AG04449 (cell line): ENCODE data around the gene IPO4.

Experiments used
- CTCF ChIA-PET: fragments of 350-600 bp; formaldehyde crosslinking; extraction: SDS; loops from one replicate; lab custom pipeline; 2021; ENCODE audit warnings: antibody characterized with exemption; lab: Yijun Ruan, JAX
- POLR2A ChIA-PET: fragments of 400-600, 350-600 bp; formaldehyde crosslinking; extraction: SDS; loops from one replicate; lab custom pipeline; 2020; ENCODE audit warnings: antibody characterized with exemption, inconsistent platforms; lab: Yijun Ruan, JAX
- DNase-seq: peaks from one replicate; pipeline ENCODE4 v3.0.0-alpha.2; 2010; ENCODE audit warnings: low read depth, low spot score
- H3K4me3 ChIP-seq: 2 replicates; pipeline ENCODE4 v1.5.1; 2011; ENCODE audit warnings: low read depth, mild to moderate bottlenecking, control low read depth, low read length
- TF ChIP-seq, protein P1 (sequence below): IDR thresholded peaks from one replicate; pipeline ENCODE4 v1.5.1; 2011; ENCODE audit warnings: mild to moderate bottlenecking, moderate library complexity, low read length, control low read depth, inconsistent platforms; ENCODE audit not compliant: insufficient read depth; ENCODE audit errors: missing control alignments

Gene IPO4

DNA sequence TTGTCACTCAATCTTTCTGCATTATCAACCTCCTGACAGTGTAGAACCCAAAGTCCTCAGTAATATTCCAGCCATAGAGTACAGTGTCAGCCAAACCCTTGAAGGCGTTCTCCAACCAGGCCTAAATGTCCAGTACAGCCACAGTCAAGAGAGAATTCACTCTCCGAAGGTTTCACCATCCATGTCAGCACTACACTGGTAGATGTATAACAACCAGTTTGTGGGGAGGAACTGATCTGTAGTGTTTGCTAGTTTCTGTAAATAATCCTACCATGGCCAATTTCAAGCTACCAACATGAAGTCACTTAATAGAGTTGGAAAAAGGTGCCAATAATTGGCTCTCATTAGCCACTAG lies 27.7 kb upstream of the IPO4 start:
- ChIA-PET POLR2A (interaction anchor here (0.7 to 1.4 kb wide), 5 partner anchors 10 to 159 kb away, joined by 3 to 5 read pairs (median 3); partner anchors contain the start of genes PCK2 and TINF2), CTCF (interaction anchor here (0.8 to 5.3 kb wide), 16 partner anchors 8 to 117 kb away, joined by 3 to 89 read pairs (median 5); partner anchors contain the start of genes CIDEB, DHRS1, GMPR2 and LTB4R2)
- peak overlapping the region; percentile 90 for H3K4me3 ChIP-seq
- TF ChIP-seq, protein P1, sequence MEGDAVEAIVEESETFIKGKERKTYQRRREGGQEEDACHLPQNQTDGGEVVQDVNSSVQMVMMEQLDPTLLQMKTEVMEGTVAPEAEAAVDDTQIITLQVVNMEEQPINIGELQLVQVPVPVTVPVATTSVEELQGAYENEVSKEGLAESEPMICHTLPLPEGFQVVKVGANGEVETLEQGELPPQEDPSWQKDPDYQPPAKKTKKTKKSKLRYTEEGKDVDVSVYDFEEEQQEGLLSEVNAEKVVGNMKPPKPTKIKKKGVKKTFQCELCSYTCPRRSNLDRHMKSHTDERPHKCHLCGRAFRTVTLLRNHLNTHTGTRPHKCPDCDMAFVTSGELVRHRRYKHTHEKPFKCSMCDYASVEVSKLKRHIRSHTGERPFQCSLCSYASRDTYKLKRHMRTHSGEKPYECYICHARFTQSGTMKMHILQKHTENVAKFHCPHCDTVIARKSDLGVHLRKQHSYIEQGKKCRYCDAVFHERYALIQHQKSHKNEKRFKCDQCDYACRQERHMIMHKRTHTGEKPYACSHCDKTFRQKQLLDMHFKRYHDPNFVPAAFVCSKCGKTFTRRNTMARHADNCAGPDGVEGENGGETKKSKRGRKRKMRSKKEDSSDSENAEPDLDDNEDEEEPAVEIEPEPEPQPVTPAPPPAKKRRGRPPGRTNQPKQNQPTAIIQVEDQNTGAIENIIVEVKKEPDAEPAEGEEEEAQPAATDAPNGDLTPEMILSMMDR, result no peak
- DNase-seq, result no peak

DNA sequence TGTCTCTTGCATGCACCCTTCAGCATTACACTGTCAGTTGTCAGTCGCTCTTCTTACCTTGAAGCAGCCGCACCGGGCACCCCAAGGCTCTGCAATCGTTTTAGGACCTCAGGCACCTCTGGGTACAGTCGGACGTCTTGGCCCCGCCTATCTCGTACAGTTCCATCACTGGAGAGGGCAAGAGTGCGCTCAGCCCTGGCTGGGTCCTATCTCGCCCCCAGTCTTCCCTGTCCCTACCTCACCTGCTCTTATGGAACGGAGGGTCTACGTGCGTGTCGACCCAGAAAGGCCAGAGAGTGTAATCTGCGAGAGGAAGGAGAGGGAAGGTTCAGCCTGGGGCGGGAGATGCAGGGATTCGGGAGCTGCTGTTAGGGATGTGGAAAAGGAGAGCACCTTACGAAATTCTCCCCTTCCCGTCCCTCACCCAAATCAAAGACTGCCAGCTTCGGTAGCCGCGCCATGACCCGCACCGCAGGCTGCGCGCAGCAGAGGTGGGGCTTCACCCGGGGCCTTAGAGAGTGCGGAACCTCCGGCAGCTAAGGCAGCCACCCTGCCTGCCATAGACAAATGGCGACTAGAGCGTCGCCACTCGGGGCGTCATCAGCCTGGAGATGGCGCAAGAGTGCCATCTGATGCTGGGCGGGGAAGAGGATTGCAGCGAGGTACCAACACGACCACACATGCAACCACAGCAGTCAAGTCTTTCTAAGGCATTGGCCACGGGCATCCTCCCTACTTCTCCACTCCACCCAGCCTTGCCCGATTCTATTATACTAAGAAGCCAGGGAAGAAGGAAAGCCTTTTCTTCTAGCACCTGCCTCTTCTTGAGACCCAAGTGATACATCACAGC lies 27.1 kb upstream of the IPO4 start, which contains the start of gene MDP1:
Gene MDP1 (minus strand): TSS at position 572 of the 850 bp plus-strand sequence. CDS start 111 bp downstream, at position 461.
- TF ChIP-seq, protein P1, result peak; percentile 70
- ChIA-PET POLR2A (interaction anchor here (0.7 to 1.4 kb wide), 5 partner anchors 9 to 158 kb away, joined by 3 to 5 read pairs (median 3); partner anchors contain the start of genes PCK2 and TINF2), CTCF (interaction anchor here (0.7 to 5.3 kb wide), 16 partner anchors 9 to 220 kb away, joined by 3 to 89 read pairs (median 5); partner anchors contain the start of genes CIDEB, DHRS1, GMPR2 and LTB4R2)
- DNase-seq, result peak; percentile 33
- peak within 1 kb of the TSS; percentile 90 for H3K4me3 ChIP-seq

DNA sequence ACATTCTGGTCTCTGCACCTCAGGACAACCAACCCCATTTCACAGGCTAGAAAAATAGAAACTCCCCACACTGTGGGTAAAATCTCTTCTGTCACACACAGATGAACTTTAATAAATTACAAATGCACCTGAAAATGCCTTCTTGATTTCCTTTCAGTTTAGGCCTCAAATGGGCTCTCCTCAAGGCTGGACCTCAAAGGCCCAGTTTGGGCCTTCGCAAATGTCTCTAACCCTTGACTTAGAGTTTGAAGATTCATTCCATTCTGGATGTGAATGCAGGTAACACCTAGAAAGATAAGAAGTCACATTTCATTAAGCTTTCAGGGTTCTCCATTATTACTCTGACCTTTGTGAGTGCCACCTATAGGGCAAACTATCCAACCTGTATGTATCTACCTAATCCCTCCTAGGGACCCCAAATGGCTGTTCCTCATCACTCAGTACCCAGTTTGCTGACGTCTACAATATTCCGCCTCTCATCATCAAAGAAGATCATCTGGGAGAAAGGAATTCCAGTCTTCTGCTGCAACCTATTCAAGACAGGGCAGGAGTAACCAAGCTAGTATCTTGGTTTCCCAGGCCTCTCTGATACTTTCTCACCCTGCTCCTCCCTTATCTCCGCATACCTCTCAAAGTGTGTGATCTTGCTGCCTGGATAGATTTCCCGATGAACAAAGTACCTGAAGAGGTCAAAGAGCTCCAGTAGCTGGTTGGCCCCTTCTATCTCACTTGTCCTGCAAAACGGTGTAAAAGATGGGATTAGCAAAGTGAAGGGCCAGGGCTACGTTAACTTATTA lies 25.4 kb upstream of the IPO4 start:
- ChIA-PET CTCF (interaction anchor here (0.6 to 5.3 kb wide), 20 partner anchors 8 to 243 kb away, joined by 3 to 89 read pairs (median 4); partner anchors contain the start of genes CIDEB, DHRS1, LTB4R2 and NOP9), POLR2A (interaction anchor here (0.6 to 2.9 kb wide), 8 partner anchors 10 to 99 kb away, joined by 3 to 26 read pairs (median 4); partner anchors contain the start of genes DHRS1, NOP9, RABGGTA and TINF2)
- TF ChIP-seq, protein P1, result no peak
- peak overlapping the region; percentile 88 for H3K4me3 ChIP-seq
- no peak for DNase-seq

DNA sequence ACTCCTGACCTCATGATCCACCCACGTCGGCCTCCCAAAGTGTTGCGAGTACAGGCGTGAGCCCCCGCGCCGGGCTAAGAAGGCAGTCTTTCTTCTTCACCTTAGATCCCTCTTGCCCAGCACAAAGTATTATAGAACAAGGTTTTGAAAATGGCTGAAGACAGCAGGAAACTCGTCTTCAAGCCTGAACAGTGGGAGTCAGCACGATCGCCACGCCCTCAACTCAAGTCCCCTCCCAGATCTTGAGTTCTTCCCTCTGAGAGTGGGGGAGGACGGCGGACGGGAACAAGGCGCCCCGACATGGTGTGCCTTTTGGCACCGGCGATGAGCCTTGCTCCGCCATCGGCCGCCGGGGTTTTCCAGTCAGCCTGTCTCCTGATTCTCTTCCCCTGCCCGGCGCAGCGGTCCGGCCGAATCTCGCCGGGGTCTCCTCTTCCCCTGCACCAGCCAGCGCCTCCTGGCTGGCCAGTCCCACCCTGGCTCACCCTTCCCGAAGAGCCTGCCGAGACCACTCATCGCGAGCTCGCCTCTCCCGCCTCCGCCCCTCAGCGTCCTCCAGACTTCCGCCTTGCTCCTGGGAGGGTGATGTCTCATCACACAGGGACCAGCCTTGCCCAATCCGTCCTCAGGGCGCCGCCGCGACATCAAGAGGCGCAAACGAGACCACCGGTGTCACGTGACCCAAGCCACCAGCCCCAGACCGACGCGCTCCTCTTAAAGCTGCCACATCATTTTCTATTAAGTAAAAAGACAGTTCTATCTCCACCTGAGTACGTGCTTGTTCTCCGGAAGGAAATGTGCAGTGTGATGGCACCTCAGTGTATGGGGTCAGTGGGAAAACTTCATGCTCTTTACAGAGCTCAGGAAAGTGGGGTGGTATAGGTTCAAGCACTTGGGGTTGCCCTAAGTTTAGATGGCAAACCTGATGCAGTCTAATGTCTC lies 24.6 kb upstream of the IPO4 start, which contains the start of gene CHMP4A:
Gene CHMP4A (minus strand): TSS at position 565 of the 942 bp plus-strand sequence. CDS start 49 bp downstream, at position 516.
- DNase-seq, result peak; percentile 85
- peak within 1 kb of the TSS; percentile 88 for H3K4me3 ChIP-seq
- TF ChIP-seq, protein P1, result peak; percentile 36
- ChIA-PET CTCF (interaction anchor here (0.7 to 5.3 kb wide), 13 partner anchors 9 to 155 kb away, joined by 3 to 89 read pairs (median 6); partner anchors contain the start of genes CIDEB, DHRS1, NOP9 and RABGGTA), POLR2A (interaction anchor here (0.6 to 2.9 kb wide), 8 partner anchors 11 to 98 kb away, joined by 3 to 26 read pairs (median 4); partner anchors contain the start of genes DHRS1, NOP9, RABGGTA and TINF2)

DNA sequence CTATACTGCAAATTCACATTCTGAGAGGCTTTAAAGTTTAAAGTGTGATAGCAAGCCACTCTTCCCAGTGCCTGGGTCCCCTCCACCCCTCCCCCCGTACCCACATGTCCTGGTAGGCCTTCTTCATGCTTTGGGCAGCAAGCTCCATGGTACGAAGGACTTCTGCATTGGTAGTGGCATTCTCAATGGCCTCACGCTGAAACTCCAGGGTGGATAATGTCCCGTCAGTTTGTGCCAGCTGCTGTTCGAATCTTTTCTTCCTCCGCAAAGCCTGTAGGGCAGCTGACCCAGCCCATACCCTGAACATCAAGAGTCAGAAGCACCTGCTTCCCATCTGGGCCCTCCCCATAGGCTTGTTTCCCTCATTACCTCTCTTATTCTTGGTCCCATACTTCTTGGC lies 22.7 kb upstream of the IPO4 start:
- POLR2A ChIA-PET, result interaction anchor here (2.9 kb wide), 1 partner anchor 16 kb away, joined by 26 read pairs; the partner anchor contains the start of gene TM9SF1
- CTCF ChIA-PET, result interaction anchor here (1.1 kb wide), 1 partner anchor 97 kb away, joined by 3 read pairs; the partner anchor contains the start of gene CIDEB
- no peak for DNase-seq
- H3K4me3 ChIP-seq, result no peak overlapping the region
- TF ChIP-seq, protein P1, result no peak
